Jurkat, Clone E6-1 (cell line): ENCODE measurements around the gene HGFAC.

Experiments
- DNase-seq: peaks from one replicate; pipeline ENCODE4 v3.0.0-alpha.2; 2011; ENCODE audit warnings: low read depth, low spot score
- H3K4me3 ChIP-seq: 2 replicates; pipeline ENCODE4 v1.5.1; 2011; ENCODE audit warnings: mild to moderate bottlenecking, low read length, control low read depth, moderate library complexity

HGFAC gene

DNA sequence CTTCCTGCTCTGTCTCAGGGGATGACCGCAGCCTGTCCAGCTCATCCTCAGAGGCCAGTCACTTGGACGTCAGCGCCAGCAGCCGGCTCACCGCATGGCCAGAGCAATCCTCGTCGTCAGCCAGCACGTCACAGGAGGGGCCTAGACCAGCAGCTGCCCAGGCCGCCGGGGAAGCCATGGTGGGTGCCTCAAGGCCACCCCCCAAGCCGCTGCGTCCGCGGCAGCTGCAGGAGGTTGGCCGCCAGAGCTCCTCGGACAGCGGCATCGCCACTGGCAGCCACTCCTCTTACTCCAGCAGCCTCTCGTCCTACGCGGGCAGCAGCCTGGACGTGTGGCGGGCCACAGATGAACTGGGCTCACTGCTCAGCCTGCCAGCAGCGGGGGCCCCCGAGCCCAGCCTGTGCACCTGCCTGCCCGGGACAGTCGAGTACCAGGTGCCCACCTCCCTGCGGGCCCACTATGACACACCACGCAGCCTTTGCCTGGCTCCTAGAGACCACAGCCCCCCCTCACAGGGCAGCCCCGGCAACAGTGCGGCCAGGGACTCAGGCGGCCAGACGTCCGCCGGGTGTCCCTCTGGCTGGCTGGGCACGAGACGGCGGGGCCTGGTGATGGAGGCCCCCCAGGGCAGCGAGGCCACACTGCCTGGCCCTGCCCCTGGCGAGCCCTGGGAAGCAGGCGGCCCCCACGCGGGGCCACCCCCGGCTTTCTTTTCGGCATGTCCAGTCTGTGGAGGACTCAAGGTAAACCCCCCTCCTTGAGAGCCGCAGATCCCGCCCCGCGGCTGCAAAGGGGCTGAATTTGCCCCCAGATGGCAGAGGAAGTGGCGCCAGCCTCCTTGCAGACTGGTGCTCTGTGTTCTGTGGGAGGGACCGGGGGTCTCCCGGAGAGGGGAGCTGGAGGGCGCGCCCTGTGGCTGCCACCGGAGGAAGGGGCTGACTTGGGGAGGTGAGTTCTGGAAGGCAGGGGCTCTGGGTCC, 51.3 kb downstream of the HGFAC start:
- no peak overlapping the region for H3K4me3 ChIP-seq
- no peak for DNase-seq

DNA sequence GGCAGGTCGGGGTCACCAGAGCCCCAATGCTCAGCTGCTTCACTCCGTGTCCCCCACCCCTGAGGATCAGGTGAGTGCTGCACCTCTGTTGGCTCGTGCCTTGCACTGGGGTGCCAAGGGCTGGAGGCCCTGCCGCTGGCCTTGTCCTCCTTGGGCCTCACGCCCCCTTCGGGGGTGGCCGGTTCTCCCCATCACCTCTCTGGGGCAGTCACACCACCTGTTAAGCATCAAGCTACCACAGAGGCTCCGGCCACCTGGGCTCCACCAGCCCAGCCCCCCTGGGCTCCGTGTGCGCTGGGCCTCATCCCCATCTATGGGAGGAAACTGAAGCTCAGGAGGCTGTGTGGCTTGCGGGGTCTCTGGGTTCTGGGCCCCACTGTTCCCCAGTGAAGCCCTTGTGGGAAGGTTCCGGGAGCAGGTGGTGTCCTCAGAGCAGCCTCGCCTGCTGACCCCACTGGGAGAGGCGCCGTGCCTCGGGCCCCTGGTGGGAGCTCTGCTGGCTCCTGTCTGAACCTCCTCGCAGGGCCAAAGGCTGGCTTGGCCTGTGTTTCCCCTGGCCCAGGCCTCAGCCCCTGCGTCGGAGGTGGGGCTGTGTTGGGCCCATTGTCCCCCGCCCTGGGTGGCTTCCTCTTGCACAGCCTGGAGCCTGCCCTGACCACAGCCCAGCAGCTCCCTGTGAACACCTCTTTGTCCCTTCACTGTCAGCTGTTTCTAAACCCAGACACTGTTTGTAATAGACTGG, 52.1 kb downstream of the HGFAC start:
- H3K4me3 ChIP-seq, result no peak overlapping the region
- no peak for DNase-seq

DNA sequence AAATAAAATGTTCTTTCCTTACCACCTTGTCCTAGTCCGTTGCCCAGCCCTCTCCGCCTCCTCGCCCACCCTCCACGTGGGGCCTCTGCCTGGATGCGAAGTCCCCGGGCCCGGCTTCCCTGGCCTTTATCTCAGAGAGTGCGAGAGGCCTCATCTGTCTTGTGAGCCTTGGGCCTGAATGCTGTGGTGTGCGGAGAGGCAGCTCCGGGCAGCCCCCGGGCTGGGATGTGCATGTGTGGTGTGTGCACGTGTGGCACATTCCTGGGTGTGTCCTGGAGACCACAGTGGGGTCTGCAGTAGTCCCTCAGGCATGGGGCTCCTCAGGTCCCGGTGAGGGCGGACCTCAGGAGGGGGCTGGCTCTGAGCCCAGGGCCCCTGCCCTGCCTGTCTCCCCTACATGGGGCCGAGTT, 52.7 kb downstream of the HGFAC start:
- no peak overlapping the region for H3K4me3 ChIP-seq
- DNase-seq, result no peak

GRCh38 chr4:3495204-3495975, 53.6 kb downstream of the HGFAC start:
- DNase-seq, result no peak
- no peak overlapping the region for H3K4me3 ChIP-seq

- no peak for DNase-seq
Observed at GRCh38 chr4:3496021-3496420, 54.3 kb downstream of the HGFAC start.

GRCh38 chr4:3497095-3497494, 55.3 kb downstream of the HGFAC start:
- DNase-seq, result no peak
- no peak overlapping the region for H3K4me3 ChIP-seq

More at GRCh38 chr4:3496021-3496420, 54.3 kb downstream of the HGFAC start:
- H3K4me3 ChIP-seq, result no peak overlapping the region

DNA sequence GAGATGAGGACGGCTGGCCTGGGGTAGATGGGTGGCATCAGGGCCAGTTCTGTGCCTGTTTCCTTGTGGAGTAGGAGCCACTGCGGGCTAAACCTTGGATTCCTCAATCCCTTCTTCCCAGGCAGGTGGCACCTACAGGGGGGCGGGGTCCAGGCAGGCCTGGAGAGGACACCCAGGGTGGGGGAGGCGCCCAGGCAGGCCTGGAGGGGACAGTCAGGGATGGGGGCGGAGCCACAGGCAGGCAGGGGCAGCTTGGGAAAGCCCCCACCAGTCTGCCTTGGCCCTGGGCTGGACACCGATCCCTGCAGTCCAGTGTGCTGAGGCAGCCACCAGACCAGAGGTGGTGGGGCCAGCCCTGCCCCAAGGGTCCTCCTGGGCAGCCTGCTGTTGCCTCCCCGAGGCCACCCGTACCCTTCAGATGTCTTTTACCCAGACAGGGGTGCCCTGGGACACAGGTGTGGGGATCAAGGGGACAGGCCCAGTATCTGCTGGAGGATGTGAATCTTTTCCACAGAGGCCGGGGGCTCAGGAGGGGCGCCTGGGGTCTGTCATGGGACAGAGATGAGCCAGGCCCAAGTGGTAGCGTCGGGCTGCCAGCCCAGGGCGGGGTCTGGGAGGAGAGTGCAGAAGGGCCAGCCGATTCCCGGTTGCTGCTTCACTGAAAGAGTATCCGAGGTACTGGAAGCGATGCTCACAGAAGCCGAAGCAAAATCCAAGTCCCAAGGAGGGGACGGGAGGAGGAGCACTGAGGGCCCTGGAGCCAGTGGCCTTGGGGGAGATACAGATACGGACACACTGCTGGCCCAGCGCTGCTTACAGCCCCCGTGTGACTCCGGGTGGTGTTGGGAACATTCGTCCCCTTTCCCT, 56.0 kb downstream of the HGFAC start:
- DNase-seq, result no peak
- H3K4me3 ChIP-seq, result no peak overlapping the region

DNA sequence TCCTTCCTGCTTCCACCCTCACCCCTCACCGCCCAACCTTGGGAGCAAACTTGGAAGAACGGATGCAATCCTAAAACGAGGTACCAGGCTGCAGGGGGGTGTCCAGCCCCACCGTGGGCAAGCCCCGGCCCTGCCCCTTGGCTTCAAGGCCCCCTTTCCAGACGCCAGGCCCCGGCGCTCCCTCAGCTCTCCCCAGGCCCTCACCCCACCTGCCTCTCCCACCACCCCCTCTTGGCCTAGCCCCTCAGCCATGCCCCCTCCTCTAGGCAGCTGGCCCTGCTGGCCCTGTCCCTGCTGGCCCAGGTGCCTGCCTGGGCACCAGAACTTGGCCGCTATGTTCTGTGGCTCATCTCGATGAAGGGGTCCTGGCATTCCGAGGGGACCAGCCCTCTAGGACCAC, 56.6 kb downstream of the HGFAC start:
- DNase-seq, result no peak

More for the DNA sequence above, 56.6 kb downstream of the HGFAC start:
- no peak overlapping the region for H3K4me3 ChIP-seq
